DND-41 (cell line): ENCODE data around the gene MAP2K3.
"Not testable (repeated sequence)": the region's sequence is repeated elsewhere in the genome, so short reads cannot be mapped to it uniquely, and the experiment has no call there.

Experiments used
- ATAC-seq: fragments of 200-7000 bp; cut with Tn5 transposase; 3 replicates; pipeline ENCODE4 v1.9.1; 2021; ENCODE audit warnings: low read depth; ENCODE audit not compliant: insufficient read depth
- DNase-seq: peaks from one replicate; pipeline ENCODE4 v3.0.0-alpha.2; 2020
- H2AFZ ChIP-seq: 2 replicates; pipeline ENCODE4 v1.6.0; 2012; ENCODE audit warnings: low read depth, low read length
- H3K27ac ChIP-seq: 2 replicates; pipeline ENCODE4 v1.5.1; 2012; ENCODE audit warnings: low read length, inconsistent platforms
- H3K27me3 ChIP-seq: fragments of 200-600 bp; sonication (generic); 2 replicates; pipeline ENCODE4 v1.6.0; 2012; ENCODE audit warnings: low read length, mild to moderate bottlenecking, inconsistent platforms; ENCODE audit not compliant: insufficient read depth, poor library complexity
- H3K36me3 ChIP-seq: 2 replicates; pipeline ENCODE4 v1.5.1; 2012; ENCODE audit warnings: low read length, inconsistent platforms; ENCODE audit not compliant: insufficient read depth
- H3K4me1 ChIP-seq: 2 replicates; pipeline ENCODE4 v1.5.1; 2012; ENCODE audit warnings: mild to moderate bottlenecking, low read length; ENCODE audit not compliant: insufficient read depth
- H3K4me2 ChIP-seq: 2 replicates; pipeline ENCODE4 v1.6.0; 2012; ENCODE audit warnings: mild to moderate bottlenecking, moderate library complexity, low read length, inconsistent platforms; ENCODE audit not compliant: insufficient read depth
- H3K4me3 ChIP-seq, 2 experiments: fragments of 200-600 bp in 1 of 2; shearing (Covaris generic) in 1 of 2; 2 replicates each; pipeline ENCODE4 v1.5.1; 2012 to 2016; ENCODE audit warnings: inconsistent platforms in 2 of 2, low read length in 2 of 2, mild to moderate bottlenecking in 2 of 2, low read depth in 1 of 2, moderate library complexity in 1 of 2
- H3K79me2 ChIP-seq: 2 replicates; pipeline ENCODE4 v1.6.0; 2012; ENCODE audit warnings: low read length, inconsistent platforms; ENCODE audit not compliant: insufficient read depth
- H3K9ac ChIP-seq: 2 replicates; pipeline ENCODE4 v1.6.0; 2012; ENCODE audit warnings: low read depth, mild to moderate bottlenecking, inconsistent platforms, low read length, moderate library complexity
- H3K9me3 ChIP-seq: 2 replicates; pipeline ENCODE4 v1.5.1; 2012; ENCODE audit warnings: low read length, moderate library complexity, mild to moderate bottlenecking, inconsistent platforms; ENCODE audit not compliant: insufficient read depth, severe bottlenecking
- H4K20me1 ChIP-seq: 2 replicates; pipeline ENCODE4 v1.6.0; 2012; ENCODE audit warnings: low read length; ENCODE audit not compliant: insufficient read depth

The MAP2K3 gene

DNA sequence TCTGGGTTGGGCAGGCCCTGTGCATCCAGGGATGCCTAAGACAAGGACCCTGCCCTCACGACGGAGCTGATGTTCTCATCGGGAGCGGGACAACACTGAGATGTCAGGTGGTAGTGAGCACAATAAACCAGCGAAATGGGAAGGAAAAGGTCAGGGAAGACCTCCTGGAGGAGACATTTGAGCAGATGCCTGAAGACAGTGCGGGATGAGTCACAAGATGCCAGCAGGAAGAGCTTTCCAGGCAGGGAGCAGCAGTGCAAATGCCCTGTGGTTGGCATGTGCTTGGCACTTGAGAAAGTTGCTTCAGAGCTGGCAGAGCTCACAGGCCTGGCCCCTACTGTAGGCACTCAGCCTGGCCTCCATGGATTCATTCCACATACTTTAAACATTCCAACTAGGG lies 63.1 kb downstream of the MAP2K3 start:
- not testable (repeated sequence) for H2AFZ ChIP-seq, H3K36me3 ChIP-seq, H3K27ac ChIP-seq, H3K4me3 ChIP-seq, H3K9ac ChIP-seq, H3K27me3 ChIP-seq, H3K9me3 ChIP-seq, ATAC-seq, H3K4me2 ChIP-seq, H4K20me1 ChIP-seq, DNase-seq, H3K4me1 ChIP-seq, H3K79me2 ChIP-seq

GRCh38 chr17:21348081-21348925 lies 63.8 kb downstream of the MAP2K3 start:
- not testable (repeated sequence) for H3K4me2 ChIP-seq, H3K9me3 ChIP-seq, H3K4me1 ChIP-seq, H3K27me3 ChIP-seq, DNase-seq, H4K20me1 ChIP-seq, H3K4me3 ChIP-seq, H3K9ac ChIP-seq, H3K79me2 ChIP-seq, H3K27ac ChIP-seq, H3K36me3 ChIP-seq, H2AFZ ChIP-seq
- peak; percentile 84 for ATAC-seq

- H3K36me3 ChIP-seq, DNase-seq, H3K4me1 ChIP-seq, H3K4me2 ChIP-seq, H3K79me2 ChIP-seq, H3K27ac ChIP-seq, H3K4me3 ChIP-seq, H2AFZ ChIP-seq, H3K9me3 ChIP-seq, H3K9ac ChIP-seq, H4K20me1 ChIP-seq, H3K27me3 ChIP-seq: not testable (repeated sequence)
- ATAC-seq, result 0 out of 3 replicates have a peak, but pooled peaks have one; percentile 15
These were observed 64.4 kb downstream of the MAP2K3 start for GRCh38 chr17:21348926-21349261.

- H3K27ac ChIP-seq, H3K79me2 ChIP-seq, H3K9ac ChIP-seq, H4K20me1 ChIP-seq, H3K4me1 ChIP-seq, H3K36me3 ChIP-seq, H3K4me3 ChIP-seq, H3K27me3 ChIP-seq, H3K9me3 ChIP-seq, H2AFZ ChIP-seq, DNase-seq, ATAC-seq, H3K4me2 ChIP-seq: not testable (repeated sequence)
These were observed 65.0 kb downstream of the MAP2K3 start for GRCh38 chr17:21349358-21350050.

DNA sequence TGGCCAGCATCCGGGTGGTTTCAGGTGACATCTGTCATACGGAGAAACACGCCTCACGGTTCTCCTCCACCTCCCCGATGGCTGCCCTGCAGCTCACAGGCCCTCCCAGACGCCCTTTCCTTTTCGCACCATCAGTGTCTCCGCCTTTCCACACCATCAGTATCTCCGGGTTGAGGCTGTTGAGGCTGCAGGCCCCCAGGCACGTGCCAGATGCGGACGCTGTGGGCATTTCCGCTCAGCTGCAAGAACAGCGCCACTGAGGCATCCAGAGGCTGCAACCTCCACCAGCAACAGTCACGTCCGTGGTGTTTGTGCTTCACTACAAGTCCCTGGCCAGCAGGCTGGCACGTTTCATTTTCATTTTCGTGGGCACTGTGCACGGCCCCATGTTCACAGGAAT lies 66.0 kb downstream of the MAP2K3 start:
- H3K9ac ChIP-seq, H3K4me3 ChIP-seq, H3K9me3 ChIP-seq, DNase-seq, H3K4me1 ChIP-seq, H3K27me3 ChIP-seq, H3K4me2 ChIP-seq, ATAC-seq, H3K79me2 ChIP-seq, H2AFZ ChIP-seq, H3K36me3 ChIP-seq, H4K20me1 ChIP-seq, H3K27ac ChIP-seq: not testable (repeated sequence)
